ENCODE results near the gene KCNB1.

- no peak for TF ChIP-seq CTCF (IDR thresholded peaks at IDR 0.05)
- no peak for TF ChIP-seq POLR2AphosphoS5 (IDR thresholded peaks at IDR 0.05; ENCODE audit: insufficient read depth in 1 of 2, low read depth in 1 of 2)
- TF ChIP-seq POLR2A (IDR thresholded peaks at IDR 0.05) = no peak
Measured at GRCh38 chr20:49361862-49362660, 120.4 kb downstream of the KCNB1 start.
